SK-N-SH (cell line): Measurements from ENCODE around the gene NOL8.

Experiments
- GABPA ChIP-seq: IDR thresholded peaks from 2 replicates; pipeline ENCODE4 v1.4.0; 2012; ENCODE audit warnings: low read depth, mild to moderate bottlenecking
- NFIC ChIP-seq: IDR thresholded peaks from 2 replicates; pipeline ENCODE4 v1.4.0; 2012; ENCODE audit warnings: borderline replicate concordance
- NRF1 ChIP-seq: IDR thresholded peaks from 2 replicates; pipeline ENCODE4 v1.6.1; 2012; ENCODE audit warnings: low read depth, mild to moderate bottlenecking, low read length
- POLR2AphosphoS5 ChIP-seq: IDR thresholded peaks from 2 replicates; pipeline ENCODE4 v1.6.1; 2012; ENCODE audit warnings: low read depth, low read length
- YY1 ChIP-seq: IDR thresholded peaks from 2 replicates; pipeline ENCODE4 v1.4.0; 2012; ENCODE audit warnings: low read depth, mild to moderate bottlenecking
- TF ChIP-seq, protein P1 (sequence below): fragments of 150-350 bp; IDR thresholded peaks from 2 replicates; pipeline ENCODE4 v1.6.1; 2017; ENCODE audit warnings: antibody characterized with exemption, low read length, low read depth, borderline replicate concordance
- TF ChIP-seq, protein P2 (sequence below): fragments of 200-600 bp; sonication (generic); IDR thresholded peaks from 2 replicates; pipeline ENCODE4 v1.6.1; 2017; ENCODE audit warnings: antibody characterized with exemption, mild to moderate bottlenecking, moderate library complexity
- TF ChIP-seq, protein P3 (sequence below): IDR thresholded peaks from 2 replicates; pipeline ENCODE4 v1.6.1; 2012; ENCODE audit warnings: mild to moderate bottlenecking, low read depth, low read length, moderate library complexity

DNA sequence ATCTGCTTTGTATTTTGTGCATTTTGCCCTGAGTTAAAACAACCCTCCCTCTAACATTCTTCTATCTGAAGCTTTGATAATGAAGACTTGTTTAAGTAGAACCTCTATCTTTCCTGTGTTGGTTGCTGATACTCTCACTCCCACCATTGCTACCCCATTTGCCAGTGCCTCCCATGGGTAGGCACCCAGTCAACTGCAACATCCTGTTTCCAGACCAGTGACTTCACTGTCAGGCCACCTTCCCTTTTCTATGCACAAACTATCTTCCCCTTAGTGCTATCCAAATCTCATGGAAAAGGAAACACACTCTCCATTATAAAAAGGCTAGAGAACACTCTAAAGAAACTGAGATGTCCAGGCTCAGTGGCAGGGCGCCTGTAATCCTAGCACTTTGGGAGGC, 26.0 kb downstream of the NOL8 start:
- no peak for TF ChIP-seq GABPA
- no peak for TF ChIP-seq NRF1
- TF ChIP-seq, protein P1, sequence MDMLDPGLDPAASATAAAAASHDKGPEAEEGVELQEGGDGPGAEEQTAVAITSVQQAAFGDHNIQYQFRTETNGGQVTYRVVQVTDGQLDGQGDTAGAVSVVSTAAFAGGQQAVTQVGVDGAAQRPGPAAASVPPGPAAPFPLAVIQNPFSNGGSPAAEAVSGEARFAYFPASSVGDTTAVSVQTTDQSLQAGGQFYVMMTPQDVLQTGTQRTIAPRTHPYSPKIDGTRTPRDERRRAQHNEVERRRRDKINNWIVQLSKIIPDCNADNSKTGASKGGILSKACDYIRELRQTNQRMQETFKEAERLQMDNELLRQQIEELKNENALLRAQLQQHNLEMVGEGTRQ = no peak
- TF ChIP-seq YY1 = no peak
- TF ChIP-seq, protein P2, sequence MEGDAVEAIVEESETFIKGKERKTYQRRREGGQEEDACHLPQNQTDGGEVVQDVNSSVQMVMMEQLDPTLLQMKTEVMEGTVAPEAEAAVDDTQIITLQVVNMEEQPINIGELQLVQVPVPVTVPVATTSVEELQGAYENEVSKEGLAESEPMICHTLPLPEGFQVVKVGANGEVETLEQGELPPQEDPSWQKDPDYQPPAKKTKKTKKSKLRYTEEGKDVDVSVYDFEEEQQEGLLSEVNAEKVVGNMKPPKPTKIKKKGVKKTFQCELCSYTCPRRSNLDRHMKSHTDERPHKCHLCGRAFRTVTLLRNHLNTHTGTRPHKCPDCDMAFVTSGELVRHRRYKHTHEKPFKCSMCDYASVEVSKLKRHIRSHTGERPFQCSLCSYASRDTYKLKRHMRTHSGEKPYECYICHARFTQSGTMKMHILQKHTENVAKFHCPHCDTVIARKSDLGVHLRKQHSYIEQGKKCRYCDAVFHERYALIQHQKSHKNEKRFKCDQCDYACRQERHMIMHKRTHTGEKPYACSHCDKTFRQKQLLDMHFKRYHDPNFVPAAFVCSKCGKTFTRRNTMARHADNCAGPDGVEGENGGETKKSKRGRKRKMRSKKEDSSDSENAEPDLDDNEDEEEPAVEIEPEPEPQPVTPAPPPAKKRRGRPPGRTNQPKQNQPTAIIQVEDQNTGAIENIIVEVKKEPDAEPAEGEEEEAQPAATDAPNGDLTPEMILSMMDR = no peak
- TF ChIP-seq, protein P3, sequence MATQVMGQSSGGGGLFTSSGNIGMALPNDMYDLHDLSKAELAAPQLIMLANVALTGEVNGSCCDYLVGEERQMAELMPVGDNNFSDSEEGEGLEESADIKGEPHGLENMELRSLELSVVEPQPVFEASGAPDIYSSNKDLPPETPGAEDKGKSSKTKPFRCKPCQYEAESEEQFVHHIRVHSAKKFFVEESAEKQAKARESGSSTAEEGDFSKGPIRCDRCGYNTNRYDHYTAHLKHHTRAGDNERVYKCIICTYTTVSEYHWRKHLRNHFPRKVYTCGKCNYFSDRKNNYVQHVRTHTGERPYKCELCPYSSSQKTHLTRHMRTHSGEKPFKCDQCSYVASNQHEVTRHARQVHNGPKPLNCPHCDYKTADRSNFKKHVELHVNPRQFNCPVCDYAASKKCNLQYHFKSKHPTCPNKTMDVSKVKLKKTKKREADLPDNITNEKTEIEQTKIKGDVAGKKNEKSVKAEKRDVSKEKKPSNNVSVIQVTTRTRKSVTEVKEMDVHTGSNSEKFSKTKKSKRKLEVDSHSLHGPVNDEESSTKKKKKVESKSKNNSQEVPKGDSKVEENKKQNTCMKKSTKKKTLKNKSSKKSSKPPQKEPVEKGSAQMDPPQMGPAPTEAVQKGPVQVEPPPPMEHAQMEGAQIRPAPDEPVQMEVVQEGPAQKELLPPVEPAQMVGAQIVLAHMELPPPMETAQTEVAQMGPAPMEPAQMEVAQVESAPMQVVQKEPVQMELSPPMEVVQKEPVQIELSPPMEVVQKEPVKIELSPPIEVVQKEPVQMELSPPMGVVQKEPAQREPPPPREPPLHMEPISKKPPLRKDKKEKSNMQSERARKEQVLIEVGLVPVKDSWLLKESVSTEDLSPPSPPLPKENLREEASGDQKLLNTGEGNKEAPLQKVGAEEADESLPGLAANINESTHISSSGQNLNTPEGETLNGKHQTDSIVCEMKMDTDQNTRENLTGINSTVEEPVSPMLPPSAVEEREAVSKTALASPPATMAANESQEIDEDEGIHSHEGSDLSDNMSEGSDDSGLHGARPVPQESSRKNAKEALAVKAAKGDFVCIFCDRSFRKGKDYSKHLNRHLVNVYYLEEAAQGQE = no peak
- no peak for TF ChIP-seq NFIC
- TF ChIP-seq POLR2AphosphoS5 = no peak
